ENCODE data around the gene POLR1E.

POLR1E gene

DNA sequence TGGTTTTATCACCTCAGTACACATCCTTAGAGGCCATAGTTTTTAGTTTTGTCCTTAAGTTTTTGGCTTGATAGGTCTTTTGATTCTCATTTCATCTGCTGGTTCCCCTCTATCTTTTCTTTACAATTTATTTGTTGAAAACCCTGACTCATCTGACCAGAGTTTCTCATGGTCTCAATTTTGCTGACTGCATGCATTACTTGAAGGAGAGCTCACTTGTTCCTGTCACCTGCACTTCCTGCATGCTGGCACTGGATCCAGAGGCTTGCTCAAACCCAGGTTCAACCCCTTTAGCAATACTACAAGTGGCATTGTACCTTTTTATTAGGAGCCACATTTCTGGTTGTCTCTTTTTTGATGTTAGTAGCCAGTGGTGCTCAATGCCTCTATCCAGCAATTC, 63.8 kb downstream of the POLR1E start:
- no peak overlapping the region for H3K4me3 ChIP-seq (ENCODE audit: low read depth, low read length)
- in situ Hi-C loops (cut with HindIII; ENCODE audit: low sequenced_read_pairs) = no loop called here
- TF ChIP-seq, protein P1, sequence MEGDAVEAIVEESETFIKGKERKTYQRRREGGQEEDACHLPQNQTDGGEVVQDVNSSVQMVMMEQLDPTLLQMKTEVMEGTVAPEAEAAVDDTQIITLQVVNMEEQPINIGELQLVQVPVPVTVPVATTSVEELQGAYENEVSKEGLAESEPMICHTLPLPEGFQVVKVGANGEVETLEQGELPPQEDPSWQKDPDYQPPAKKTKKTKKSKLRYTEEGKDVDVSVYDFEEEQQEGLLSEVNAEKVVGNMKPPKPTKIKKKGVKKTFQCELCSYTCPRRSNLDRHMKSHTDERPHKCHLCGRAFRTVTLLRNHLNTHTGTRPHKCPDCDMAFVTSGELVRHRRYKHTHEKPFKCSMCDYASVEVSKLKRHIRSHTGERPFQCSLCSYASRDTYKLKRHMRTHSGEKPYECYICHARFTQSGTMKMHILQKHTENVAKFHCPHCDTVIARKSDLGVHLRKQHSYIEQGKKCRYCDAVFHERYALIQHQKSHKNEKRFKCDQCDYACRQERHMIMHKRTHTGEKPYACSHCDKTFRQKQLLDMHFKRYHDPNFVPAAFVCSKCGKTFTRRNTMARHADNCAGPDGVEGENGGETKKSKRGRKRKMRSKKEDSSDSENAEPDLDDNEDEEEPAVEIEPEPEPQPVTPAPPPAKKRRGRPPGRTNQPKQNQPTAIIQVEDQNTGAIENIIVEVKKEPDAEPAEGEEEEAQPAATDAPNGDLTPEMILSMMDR (IDR thresholded peaks at IDR 0.05; ENCODE audit: low read depth, low read length, missing control alignments) = no peak
- peak; percentile 11 for DNase-seq (ENCODE audit: low read depth)

DNA sequence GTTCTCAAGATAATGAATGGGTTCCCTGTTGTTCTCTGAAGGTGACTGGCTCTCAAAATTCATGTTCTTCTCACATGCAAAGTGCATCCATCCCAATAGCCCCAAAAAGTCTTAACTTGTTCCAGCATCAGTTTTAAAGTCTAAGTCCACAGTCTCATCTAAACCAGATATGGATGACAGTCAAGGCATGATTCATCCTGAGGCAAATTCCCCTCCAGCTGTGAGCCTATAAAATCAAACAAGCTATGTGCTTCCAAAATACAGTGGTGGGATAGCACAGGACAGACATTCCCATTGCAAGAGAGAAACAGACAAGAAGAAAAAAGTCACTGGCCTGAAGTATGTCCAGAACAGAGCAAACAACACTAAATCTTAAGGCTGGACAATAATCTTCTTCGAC, 65.0 kb downstream of the POLR1E start:
- TF ChIP-seq, protein P1 (IDR thresholded peaks at IDR 0.05; ENCODE audit: low read depth, low read length, missing control alignments) = no peak
- DNase-seq (ENCODE audit: low read depth) = peak; percentile 45
- in situ Hi-C loops (cut with HindIII; ENCODE audit: low sequenced_read_pairs) = no loop called here
- H3K4me3 ChIP-seq (ENCODE audit: low read depth, low read length) = no peak overlapping the region

DNA sequence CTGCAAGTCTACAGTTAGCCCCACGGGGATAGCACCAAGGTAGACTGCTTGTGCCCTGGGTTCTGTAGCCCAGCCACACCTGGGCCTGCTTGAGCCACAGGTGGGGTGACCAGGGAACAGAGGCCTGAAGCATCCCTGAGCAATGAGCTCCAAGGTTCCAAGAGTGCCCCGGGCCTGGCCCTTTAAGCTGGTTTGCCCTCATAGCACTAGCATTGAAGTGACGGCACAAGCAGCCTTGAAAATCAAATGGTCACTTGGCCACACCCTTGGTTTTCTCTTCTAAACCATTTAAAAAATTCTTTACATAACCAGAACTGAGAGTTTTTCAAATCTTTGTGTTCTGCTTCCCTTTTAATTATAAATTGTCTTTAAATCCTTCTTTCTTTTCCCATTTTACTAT, 65.7 kb downstream of the POLR1E start:
- H3K4me3 ChIP-seq (ENCODE audit: low read depth, low read length) = no peak overlapping the region
- DNase-seq (ENCODE audit: low read depth) = no peak
- TF ChIP-seq, protein P1 (IDR thresholded peaks at IDR 0.05; ENCODE audit: low read depth, low read length, missing control alignments) = no peak
- in situ Hi-C loops (cut with HindIII; ENCODE audit: low sequenced_read_pairs) = no loop called here

DNA sequence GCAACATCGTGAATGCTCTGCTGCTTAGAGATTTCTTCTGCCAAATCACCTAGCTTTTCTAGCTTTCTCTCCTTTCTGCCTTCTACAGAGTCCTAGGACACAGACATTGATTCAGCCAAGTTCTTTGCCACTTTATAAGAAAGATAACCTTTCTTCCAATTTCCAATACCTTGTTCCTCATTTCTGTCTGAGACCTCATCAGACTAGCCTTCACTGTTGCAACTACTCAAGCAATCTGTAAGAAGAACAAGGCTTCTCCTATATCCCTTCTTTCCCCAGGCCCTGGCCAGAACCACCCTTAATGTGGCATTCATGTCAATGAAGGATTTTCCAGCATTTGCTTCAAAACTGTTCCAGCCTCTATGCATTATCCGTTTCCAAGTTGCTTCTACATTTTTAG, 66.1 kb downstream of the POLR1E start:
- no peak for DNase-seq (ENCODE audit: low read depth)
- H3K4me3 ChIP-seq (ENCODE audit: low read depth, low read length) = no peak overlapping the region
- in situ Hi-C loops (cut with HindIII; ENCODE audit: low sequenced_read_pairs) = no loop called here
- TF ChIP-seq, protein P1 (IDR thresholded peaks at IDR 0.05; ENCODE audit: low read depth, low read length, missing control alignments) = no peak
